ENCODE results near the gene BAMBI. TPM values are rescaled to one million over a fixed set of nuclear protein-coding genes. Genes with fewer than 3 reads are reported as not detected.
A peak's percentile ranks its signal among the peaks of the same experiment; 100 is the strongest.

BAMBI gene
- polyA plus RNA-seq, 1 donor (not counting 4 experiments of a cell fraction or from before 2014, with no cell fraction given): 2.9 TPM

GRCh38 chr10:28676326-28676967 lies 874 bp upstream of the BAMBI start:
- H3K27ac ChIP-seq (ENCODE audit: control insufficient read depth, insufficient read depth, low read length): no peak overlapping the region
- no peak overlapping the region for H3K9ac ChIP-seq (ENCODE audit: control insufficient read depth, extremely low read depth, insufficient read depth, low read length)
- H4K20me1 ChIP-seq (ENCODE audit: control insufficient read depth, extremely low read depth, insufficient read depth, low read length): no peaks in the 10 kb centered on the region
- no peaks in the 10 kb centered on the region for H3K79me2 ChIP-seq (ENCODE audit: control insufficient read depth, insufficient read depth, low read length)
- peak overlapping the region; percentile 66 for H3K4me2 ChIP-seq (ENCODE audit: control insufficient read depth, extremely low read depth, insufficient read depth, low read depth, low read length)
- dilution Hi-C loops (cut with MboI; ENCODE audit: extremely low pct_ligation_motif_present, low sequenced_read_pairs): no loop called here
- H3K9me1 ChIP-seq (ENCODE audit: control insufficient read depth, extremely low read depth, insufficient read depth, low read length): no peaks in the 10 kb centered on the region
- peak; percentile 69 for TF ChIP-seq EZH2 (IDR thresholded peaks at IDR 0.05; ENCODE audit: low read length)
- TF ChIP-seq, protein P1, sequence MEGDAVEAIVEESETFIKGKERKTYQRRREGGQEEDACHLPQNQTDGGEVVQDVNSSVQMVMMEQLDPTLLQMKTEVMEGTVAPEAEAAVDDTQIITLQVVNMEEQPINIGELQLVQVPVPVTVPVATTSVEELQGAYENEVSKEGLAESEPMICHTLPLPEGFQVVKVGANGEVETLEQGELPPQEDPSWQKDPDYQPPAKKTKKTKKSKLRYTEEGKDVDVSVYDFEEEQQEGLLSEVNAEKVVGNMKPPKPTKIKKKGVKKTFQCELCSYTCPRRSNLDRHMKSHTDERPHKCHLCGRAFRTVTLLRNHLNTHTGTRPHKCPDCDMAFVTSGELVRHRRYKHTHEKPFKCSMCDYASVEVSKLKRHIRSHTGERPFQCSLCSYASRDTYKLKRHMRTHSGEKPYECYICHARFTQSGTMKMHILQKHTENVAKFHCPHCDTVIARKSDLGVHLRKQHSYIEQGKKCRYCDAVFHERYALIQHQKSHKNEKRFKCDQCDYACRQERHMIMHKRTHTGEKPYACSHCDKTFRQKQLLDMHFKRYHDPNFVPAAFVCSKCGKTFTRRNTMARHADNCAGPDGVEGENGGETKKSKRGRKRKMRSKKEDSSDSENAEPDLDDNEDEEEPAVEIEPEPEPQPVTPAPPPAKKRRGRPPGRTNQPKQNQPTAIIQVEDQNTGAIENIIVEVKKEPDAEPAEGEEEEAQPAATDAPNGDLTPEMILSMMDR (optimal IDR thresholded peaks at IDR 0.05 in 1 of 3, IDR thresholded peaks at IDR 0.05 in 1 of 3, conservative IDR thresholded peaks at IDR 0.05 in 1 of 3; ENCODE audit: extremely low read depth in 1 of 3, insufficient read depth in 2 of 3, low read length in 3 of 3): no peak
- H3K27me3 ChIP-seq (ENCODE audit: control insufficient read depth, extremely low read depth, insufficient read depth, low read length): peaks cover 32% of the 10 kb centered on the region
- peaks cover 0 to under 1% of the 10 kb centered on the region in 2 experiments for H3K36me3 ChIP-seq (ENCODE audit: control insufficient read depth in 2 of 2, extremely low read depth in 1 of 2, insufficient read depth in 2 of 2, low read length in 2 of 2)
- no peak for DNase-seq (ENCODE audit: low read depth, low spot score)
- no peaks in the 10 kb centered on the region for H3K9me3 ChIP-seq (ENCODE audit: control insufficient read depth, low read depth, low read length)
- no peak for FAIRE-seq
- peak overlapping the region; percentile 36 for H2AFZ ChIP-seq (ENCODE audit: control insufficient read depth, low read length)
- peak overlapping the region; percentile 33 to 57 (median 38) for H3K4me3 ChIP-seq (ENCODE audit: control insufficient read depth in 2 of 3, extremely low read depth in 1 of 3, insufficient read depth in 2 of 3, low read depth in 1 of 3, low read length in 3 of 3)
- H3K4me1 ChIP-seq (ENCODE audit: control insufficient read depth, extremely low read depth, insufficient read depth, low read length): peaks cover 17% of the 10 kb centered on the region

GRCh38 chr10:28677888-28678686 lies 766 bp downstream of the BAMBI start:
- Histone ChIP-seq H3K9me3 (ENCODE audit: control insufficient read depth, low read depth, low read length) (no peaks in the 10 kb centered on the region), H4K20me1 (ENCODE audit: control insufficient read depth, extremely low read depth, insufficient read depth, low read length) (no peaks in the 10 kb centered on the region), H3K9me1 (ENCODE audit: control insufficient read depth, extremely low read depth, insufficient read depth, low read length) (no peaks in the 10 kb centered on the region), H3K36me3 (ENCODE audit: control insufficient read depth in 2 of 2, extremely low read depth in 1 of 2, insufficient read depth in 2 of 2, low read length in 2 of 2) (peaks cover 3 to 6% of the 10 kb centered on the region in 2 experiments), H3K4me2 (ENCODE audit: control insufficient read depth, extremely low read depth, insufficient read depth, low read depth, low read length) (peak overlapping the region; percentile 77), H3K9ac (ENCODE audit: control insufficient read depth, extremely low read depth, insufficient read depth, low read length) (peak overlapping the region; percentile 71), H3K79me2 (ENCODE audit: control insufficient read depth, insufficient read depth, low read length) (no peaks in the 10 kb centered on the region), H3K4me3 (ENCODE audit: control insufficient read depth in 2 of 3, extremely low read depth in 1 of 3, insufficient read depth in 2 of 3, low read depth in 1 of 3, low read length in 3 of 3) (peak overlapping the region; percentile 61 to 92 (median 62)), H3K27me3 (ENCODE audit: control insufficient read depth, extremely low read depth, insufficient read depth, low read length) (peaks cover 29% of the 10 kb centered on the region), H3K4me1 (ENCODE audit: control insufficient read depth, extremely low read depth, insufficient read depth, low read length) (peaks cover 17% of the 10 kb centered on the region), H3K27ac (ENCODE audit: control insufficient read depth, insufficient read depth, low read length) (peak overlapping the region; percentile 13), H2AFZ (ENCODE audit: control insufficient read depth, low read length) (peak overlapping the region; percentile 80)
- dilution Hi-C loops (cut with MboI; ENCODE audit: extremely low pct_ligation_motif_present, low sequenced_read_pairs): no loop called here
- no peak for DNase-seq (ENCODE audit: low read depth, low spot score)
- no peak for FAIRE-seq
- TF ChIP-seq, protein P1 (optimal IDR thresholded peaks at IDR 0.05 in 1 of 3, IDR thresholded peaks at IDR 0.05 in 1 of 3, conservative IDR thresholded peaks at IDR 0.05 in 1 of 3; ENCODE audit: extremely low read depth in 1 of 3, insufficient read depth in 2 of 3, low read length in 3 of 3): no peak
- no peak for TF ChIP-seq EZH2 (IDR thresholded peaks at IDR 0.05; ENCODE audit: low read length)

All from keratinocyte (primary cell).